MG63 (cell line): ENCODE measurements around the gene ELMO3. TPM values are rescaled to one million over a fixed set of nuclear protein-coding genes. Genes with fewer than 3 reads are reported as not detected.

Source experiments
- DNase-seq: peaks from one replicate; pipeline ENCODE4 v3.0.0-alpha.2; 2020
- H3K27me3 ChIP-seq: fragments of 250-450 bp; sonication (Bioruptor Pico); 2 replicates; pipeline ENCODE4 v1.5.1; 2020; ENCODE audit warnings: mild to moderate bottlenecking, moderate library complexity
- H3K36me3 ChIP-seq: fragments of 250-450 bp; sonication (Bioruptor Pico); 2 replicates; pipeline ENCODE4 v1.5.1; 2020; ENCODE audit warnings: mild to moderate bottlenecking, moderate library complexity
- H3K4me3 ChIP-seq: fragments of 250-450 bp; sonication (Bioruptor Pico); 2 replicates; pipeline ENCODE4 v1.5.1; 2020; ENCODE audit warnings: mild to moderate bottlenecking, moderate library complexity
- H3K9me3 ChIP-seq: fragments of 250-450 bp; sonication (Bioruptor Pico); 2 replicates; pipeline ENCODE4 v1.5.1; 2020; ENCODE audit warnings: mild to moderate bottlenecking, moderate library complexity
- total RNA-seq: library from RNA; depleted of rRNA; stranded (reverse); fragments of >200 nt; shearing (Covaris generic); gene quantifications from 2 replicates; pipeline ENCODE4 v1.2.3, GENCODE V29; 2014; ENCODE audit warnings: low replicate concordance

ELMO3 gene
- total RNA-seq, 1 experiment from 2014 or later, result 1.9 TPM

GRCh38 chr16:67216612-67217490 lies 17.9 kb downstream of the ELMO3 start:
- Histone ChIP-seq H3K36me3 (no peaks in the 10 kb centered on the region), H3K4me3 (no peak overlapping the region), H3K27me3 (no peaks in the 10 kb centered on the region), H3K9me3 (no peaks in the 10 kb centered on the region)
- no peak for DNase-seq

- H3K4me3 ChIP-seq, result no peak overlapping the region
- DNase-seq, result no peak
- H3K36me3 ChIP-seq, result peaks cover 7% of the 10 kb centered on the region
- H3K27me3 ChIP-seq, result no peaks in the 10 kb centered on the region
- H3K9me3 ChIP-seq, result no peaks in the 10 kb centered on the region
Observed at GRCh38 chr16:67223992-67224391, 25.1 kb downstream of the ELMO3 start.

DNA sequence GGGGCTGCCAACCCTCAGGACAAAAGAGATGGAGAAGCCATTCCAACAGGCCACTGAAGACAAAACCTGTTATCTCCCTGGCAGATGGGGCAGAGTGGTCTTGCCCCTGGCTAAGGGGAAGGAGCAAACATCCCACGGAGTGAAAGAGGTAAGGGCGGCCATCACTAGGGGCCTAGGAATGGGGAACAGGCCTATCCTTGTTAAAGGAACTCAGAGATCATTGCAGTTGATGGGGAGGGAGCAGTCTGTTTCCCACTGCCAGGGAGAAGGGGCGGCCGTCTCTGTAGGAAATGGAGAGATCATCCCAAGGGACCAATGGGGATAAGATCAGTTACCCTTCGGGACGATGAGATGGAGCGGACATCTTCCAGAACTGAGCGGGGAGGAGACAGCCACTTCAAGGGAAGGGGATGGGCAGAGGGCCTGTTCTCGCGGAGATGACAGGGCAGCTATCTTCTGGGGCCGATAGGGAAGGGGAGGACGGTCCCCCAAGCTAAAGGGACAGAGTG lies 27.4 kb downstream of the ELMO3 start:
- peaks cover 15% of the 10 kb centered on the region for H3K36me3 ChIP-seq
- no peaks in the 10 kb centered on the region for H3K27me3 ChIP-seq
- no peak for DNase-seq
- H3K4me3 ChIP-seq, result peak overlapping the region; percentile 95
- H3K9me3 ChIP-seq, result no peaks in the 10 kb centered on the region

GRCh38 chr16:67226804-67227566 lies 28.1 kb downstream of the ELMO3 start, which contains the start of gene TMEM208:
Gene TMEM208 (plus strand): TSS chr16:67227130. CDS start chr16:67227219, 89 bp downstream.
- H3K4me3 ChIP-seq, result peak within 1 kb of the TSS; percentile 95
- no peaks in the 10 kb centered on the region for H3K9me3 ChIP-seq
- no peaks in the 10 kb centered on the region for H3K27me3 ChIP-seq
- DNase-seq, result peak; percentile 95
- peaks cover 19% of the 10 kb centered on the region for H3K36me3 ChIP-seq

DNA sequence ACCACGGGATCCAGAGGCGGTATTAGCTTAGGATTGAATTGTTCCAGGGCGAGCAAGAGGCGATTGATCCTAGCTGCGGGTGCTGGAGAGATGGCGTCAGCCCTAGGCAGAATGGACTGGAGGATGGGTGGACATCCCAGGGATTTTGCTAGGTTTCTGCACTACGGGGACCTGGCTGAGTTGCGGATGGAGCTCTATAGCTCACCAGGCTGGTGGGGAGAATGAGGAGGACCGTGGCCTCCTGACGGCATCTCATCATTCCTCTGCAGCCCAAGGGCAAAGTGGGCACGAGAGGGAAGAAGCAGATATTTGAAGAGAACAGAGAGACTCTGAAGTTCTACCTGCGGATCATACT lies 28.6 kb downstream of the ELMO3 start:
- no peak for DNase-seq
- H3K27me3 ChIP-seq, result no peaks in the 10 kb centered on the region
- H3K4me3 ChIP-seq, result peak overlapping the region; percentile 95
- no peaks in the 10 kb centered on the region for H3K9me3 ChIP-seq
- H3K36me3 ChIP-seq, result peaks cover 19% of the 10 kb centered on the region

DNA sequence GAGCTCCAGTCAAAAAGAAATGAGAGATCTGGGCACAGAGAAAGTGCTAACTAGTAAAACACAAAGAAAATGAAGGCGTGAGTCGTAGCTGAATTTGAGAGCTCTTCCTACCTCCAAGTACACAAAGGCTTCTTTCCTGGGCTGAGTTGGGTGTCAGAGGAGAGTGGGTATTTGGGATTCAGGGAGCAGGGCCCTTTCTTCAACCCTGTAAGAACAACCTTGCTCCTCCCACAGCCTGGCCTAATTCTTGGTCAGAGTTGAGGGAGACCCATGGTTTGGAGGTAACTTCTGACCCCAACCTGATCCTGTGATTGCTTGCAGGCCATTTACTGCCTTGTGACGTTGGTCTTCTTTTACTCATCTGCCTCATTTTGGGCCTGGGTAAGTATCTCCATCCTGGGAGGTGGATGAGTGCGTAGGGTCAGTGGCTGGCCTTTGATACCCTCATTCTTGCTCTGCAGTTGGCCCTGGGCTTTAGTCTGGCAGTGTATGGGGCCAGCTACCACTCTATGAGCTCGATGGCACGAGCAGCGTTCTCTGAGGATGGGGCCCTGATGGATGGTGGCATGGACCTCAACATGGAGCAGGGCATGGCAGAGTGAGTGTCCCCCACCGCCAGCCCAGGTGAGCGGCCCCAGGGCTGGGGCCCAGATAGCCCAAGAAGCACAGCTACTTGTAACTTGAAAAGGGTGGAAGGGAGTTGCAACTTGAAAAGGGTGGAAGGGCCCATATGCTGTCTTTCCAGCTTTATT lies 29.3 kb downstream of the ELMO3 start:
- H3K27me3 ChIP-seq, result no peaks in the 10 kb centered on the region
- H3K4me3 ChIP-seq, result peak overlapping the region; percentile 95
- H3K9me3 ChIP-seq, result no peaks in the 10 kb centered on the region
- no peak for DNase-seq
- peaks cover 19% of the 10 kb centered on the region for H3K36me3 ChIP-seq

- no peak for DNase-seq
- Histone ChIP-seq H3K9me3 (no peaks in the 10 kb centered on the region), H3K27me3 (no peaks in the 10 kb centered on the region), H3K36me3 (peaks cover 19% of the 10 kb centered on the region), H3K4me3 (no peak overlapping the region)
Observed at GRCh38 chr16:67228905-67229304, 30.0 kb downstream of the ELMO3 start.

DNA sequence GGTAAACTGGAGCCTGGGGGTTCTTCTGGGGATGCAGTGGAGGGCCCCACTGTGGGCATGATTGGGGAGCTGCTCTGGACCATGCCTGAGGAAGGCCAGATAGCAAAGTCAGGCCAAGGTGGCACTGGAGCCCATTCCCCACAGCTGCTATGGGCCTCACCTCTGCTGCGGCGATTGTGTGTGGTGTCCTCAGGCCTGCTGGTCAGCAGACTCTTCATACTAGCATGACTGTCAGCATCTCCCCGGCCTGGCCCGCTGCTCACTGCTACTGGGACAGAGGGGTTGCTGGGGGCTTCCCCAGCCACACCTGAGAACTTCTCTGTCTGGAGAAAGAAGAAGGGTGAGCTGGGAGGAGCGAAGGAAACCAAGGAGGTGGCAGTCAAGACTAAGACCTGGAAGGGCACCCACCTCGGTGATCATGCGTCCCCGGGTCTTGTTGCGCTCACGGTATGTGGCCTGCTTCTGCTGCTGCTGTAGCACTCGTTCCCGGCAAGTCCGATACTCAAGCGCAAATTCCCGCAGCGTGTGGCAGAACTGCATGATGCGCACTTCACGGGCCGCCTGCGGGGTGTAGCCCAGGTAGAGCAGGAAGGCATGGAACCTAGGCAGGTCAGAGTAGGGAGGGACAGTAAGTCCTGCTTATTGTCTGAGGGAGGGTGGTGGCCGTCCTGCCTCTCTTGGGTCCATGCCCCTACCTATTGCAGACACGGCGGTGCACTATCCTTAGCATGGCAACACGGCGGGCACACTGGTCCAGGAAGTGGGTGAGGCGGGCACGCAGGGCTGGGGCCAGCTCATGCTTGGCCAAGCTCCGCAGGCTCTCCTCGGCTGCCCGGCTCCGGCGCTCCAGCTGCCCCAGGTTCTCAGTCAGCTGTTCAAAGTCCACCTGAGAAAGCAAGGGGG lies 31.2 kb downstream of the ELMO3 start:
- Histone ChIP-seq H3K27me3 (no peaks in the 10 kb centered on the region), H3K9me3 (no peaks in the 10 kb centered on the region), H3K36me3 (peaks cover 19% of the 10 kb centered on the region), H3K4me3 (no peak overlapping the region)
- DNase-seq, result no peak

DNA sequence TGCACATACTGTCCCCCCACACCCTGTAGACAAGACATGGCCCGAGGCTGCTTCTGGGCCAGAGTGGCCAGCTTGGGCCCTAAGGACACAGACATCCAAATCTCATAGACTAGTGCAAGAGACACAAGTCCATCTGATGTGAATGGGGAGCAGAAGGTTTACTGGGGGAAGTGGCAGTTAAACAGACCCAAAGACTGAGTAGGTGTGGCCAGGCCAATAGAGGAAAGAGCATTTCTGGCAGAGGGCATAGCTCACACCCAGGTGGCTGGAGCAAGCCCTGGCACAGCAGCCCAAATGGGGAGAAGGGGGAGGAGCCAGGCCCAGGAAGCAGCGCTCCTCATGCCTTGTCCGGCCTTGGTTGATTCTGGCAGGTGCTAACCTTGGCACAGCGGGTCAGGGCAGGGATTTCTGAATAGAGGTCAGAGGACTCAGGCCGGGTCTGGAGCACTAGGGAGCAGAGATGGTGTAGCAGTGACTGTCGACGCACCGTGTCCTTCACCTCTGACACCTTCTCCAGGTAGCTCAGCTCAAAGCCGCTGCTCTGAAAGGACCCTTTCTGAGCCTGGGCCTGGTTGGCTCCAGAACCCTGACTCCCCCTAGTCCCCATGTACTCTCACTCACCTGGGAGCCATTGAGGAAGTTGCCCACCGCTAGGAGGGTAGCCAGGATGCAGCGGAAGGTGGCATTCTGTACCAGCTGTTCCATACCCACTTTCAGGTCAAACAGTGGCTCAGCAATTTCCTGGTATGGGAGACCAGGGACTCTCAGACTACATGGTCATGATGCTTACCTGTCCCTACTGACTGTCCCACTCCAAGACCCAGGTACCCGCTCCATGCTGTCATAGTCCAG lies 32.1 kb downstream of the ELMO3 start:
- H3K36me3 ChIP-seq, result peaks cover 19% of the 10 kb centered on the region
- H3K9me3 ChIP-seq, result no peaks in the 10 kb centered on the region
- DNase-seq, result no peak
- H3K4me3 ChIP-seq, result no peak overlapping the region
- no peaks in the 10 kb centered on the region for H3K27me3 ChIP-seq

DNA sequence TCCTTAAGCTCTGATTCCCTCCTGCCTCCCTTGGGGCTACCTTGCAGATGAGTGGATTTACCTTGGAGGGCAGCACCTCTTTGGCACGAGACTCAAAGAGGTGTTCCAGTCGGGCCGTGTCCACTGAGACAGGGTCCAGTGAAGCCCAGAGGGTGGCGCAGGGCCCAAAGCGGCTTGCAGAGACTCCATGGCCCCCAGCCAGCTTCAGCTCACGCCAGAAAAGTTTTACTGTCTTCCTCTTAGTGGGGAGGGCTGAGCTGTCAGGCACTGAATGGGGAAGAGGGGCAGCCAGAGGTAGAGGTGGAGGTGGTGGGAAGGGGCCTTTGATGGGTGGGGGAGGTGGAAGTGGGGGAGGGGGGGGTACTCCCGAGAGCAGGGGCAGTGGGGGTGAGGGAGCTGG lies 34.7 kb downstream of the ELMO3 start:
- Histone ChIP-seq H3K27me3 (no peaks in the 10 kb centered on the region), H3K9me3 (no peaks in the 10 kb centered on the region), H3K4me3 (no peak overlapping the region), H3K36me3 (peaks cover 14% of the 10 kb centered on the region)
- DNase-seq, result no peak

- H3K27me3 ChIP-seq, result no peaks in the 10 kb centered on the region
- peaks cover 11% of the 10 kb centered on the region for H3K36me3 ChIP-seq
- no peak overlapping the region for H3K4me3 ChIP-seq
- DNase-seq, result no peak
- H3K9me3 ChIP-seq, result no peaks in the 10 kb centered on the region
Observed at GRCh38 chr16:67234180-67234597, 35.3 kb downstream of the ELMO3 start.

GRCh38 chr16:67235816-67236562 lies 37.1 kb downstream of the ELMO3 start:
- peaks cover 4% of the 10 kb centered on the region for H3K36me3 ChIP-seq
- H3K27me3 ChIP-seq, result no peaks in the 10 kb centered on the region
- H3K9me3 ChIP-seq, result no peaks in the 10 kb centered on the region
- DNase-seq, result no peak
- no peak overlapping the region for H3K4me3 ChIP-seq

GRCh38 chr16:67236563-67237395 lies 37.8 kb downstream of the ELMO3 start:
- Histone ChIP-seq H3K9me3 (no peaks in the 10 kb centered on the region), H3K36me3 (peaks cover 2% of the 10 kb centered on the region), H3K27me3 (no peaks in the 10 kb centered on the region), H3K4me3 (no peak overlapping the region)
- peak; percentile 50 for DNase-seq
